Measurements from ENCODE around the gene DNAJB9. TPM values are rescaled to one million over a fixed set of nuclear protein-coding genes. Genes with fewer than 3 reads are reported as not detected.
A peak's percentile ranks its signal among the peaks of the same experiment; 100 is the strongest.

DNAJB9 gene
- total and polyA plus RNA-seq, 2 experiments from 2014 or later = 64.2 to 94.0 TPM

- Histone ChIP-seq H3K4me3 (no peak overlapping the region), H3K79me2 (peaks cover 7% of the 10 kb centered on the region), H3K9me2 (replicated peaks; ENCODE audit: insufficient read depth) (no peaks in the 10 kb centered on the region), H3K27ac (no peak overlapping the region), H3K36me3 (replicated peaks; ENCODE audit: insufficient read depth, low read depth) (no peaks in the 10 kb centered on the region), H3K4me1 (ENCODE audit: insufficient read depth) (peaks cover 8% of the 10 kb centered on the region), H2AFZ (peak overlapping the region; percentile 38), H3K9me3 (ENCODE audit: low read depth) (no peaks in the 10 kb centered on the region), H3K4me2 (no peak overlapping the region), H4K20me1 (ENCODE audit: insufficient read depth, poor library complexity, severe bottlenecking) (no peaks in the 10 kb centered on the region), H3K27me3 (no peaks in the 10 kb centered on the region)
- 36% methylated on average over 3 of the region's 3 CpGs for WGBS (ENCODE audit: low lambda C conversion rate, missing lambda C conversion rate)
- DNase-seq (ENCODE audit: low spot score) = no peak
- TF ChIP-seq CTCF (IDR thresholded peaks at IDR 0.05; ENCODE audit: poor library complexity) (no peak), EZH2phosphoT487 (IDR thresholded peaks at IDR 0.05; ENCODE audit: low read depth, severe bottlenecking, unreplicated experiment) (no peak), EZH2 (IDR thresholded peaks at IDR 0.05; ENCODE audit: borderline replicate concordance) (no peak)
Observed at GRCh38 chr7:108529341-108529740, 40.3 kb upstream of the DNAJB9 start.

GRCh38 chr7:108533712-108534111 is 36.0 kb upstream of the DNAJB9 start:
- H3K27me3 ChIP-seq = no peaks in the 10 kb centered on the region
- no peaks in the 10 kb centered on the region for H3K9me3 ChIP-seq (ENCODE audit: low read depth)
- H3K9me2 ChIP-seq (replicated peaks; ENCODE audit: insufficient read depth) = no peaks in the 10 kb centered on the region
- no peak for TF ChIP-seq EZH2 (IDR thresholded peaks at IDR 0.05; ENCODE audit: borderline replicate concordance)
- no peak for TF ChIP-seq CTCF (IDR thresholded peaks at IDR 0.05; ENCODE audit: poor library complexity)
- no peak for TF ChIP-seq EZH2phosphoT487 (IDR thresholded peaks at IDR 0.05; ENCODE audit: low read depth, severe bottlenecking, unreplicated experiment)
- no peaks in the 10 kb centered on the region for H3K4me1 ChIP-seq (ENCODE audit: insufficient read depth)
- H3K4me2 ChIP-seq = no peak overlapping the region
- no peaks in the 10 kb centered on the region for H4K20me1 ChIP-seq (ENCODE audit: insufficient read depth, poor library complexity, severe bottlenecking)
- DNase-seq (ENCODE audit: low spot score) = no peak
- WGBS (ENCODE audit: low lambda C conversion rate, missing lambda C conversion rate) = 98% methylated on average over 3 of the region's 3 CpGs
- no peak overlapping the region for H3K27ac ChIP-seq
- no peak overlapping the region for H2AFZ ChIP-seq
- H3K4me3 ChIP-seq = no peak overlapping the region
- no peaks in the 10 kb centered on the region for H3K36me3 ChIP-seq (replicated peaks; ENCODE audit: insufficient read depth, low read depth)
- no peaks in the 10 kb centered on the region for H3K79me2 ChIP-seq

GRCh38 chr7:108535257-108535656 is 34.4 kb upstream of the DNAJB9 start:
- Histone ChIP-seq H4K20me1 (ENCODE audit: insufficient read depth, poor library complexity, severe bottlenecking) (no peaks in the 10 kb centered on the region), H3K27me3 (no peaks in the 10 kb centered on the region), H3K9me3 (ENCODE audit: low read depth) (no peaks in the 10 kb centered on the region), H3K4me3 (no peak overlapping the region), H3K4me1 (ENCODE audit: insufficient read depth) (no peaks in the 10 kb centered on the region), H2AFZ (no peak overlapping the region), H3K4me2 (no peak overlapping the region), H3K79me2 (no peaks in the 10 kb centered on the region), H3K36me3 (replicated peaks; ENCODE audit: insufficient read depth, low read depth) (no peaks in the 10 kb centered on the region), H3K9me2 (replicated peaks; ENCODE audit: insufficient read depth) (no peaks in the 10 kb centered on the region), H3K27ac (no peak overlapping the region)
- 88% methylated on average over 5 of the region's 5 CpGs for WGBS (ENCODE audit: low lambda C conversion rate, missing lambda C conversion rate)
- DNase-seq (ENCODE audit: low spot score) = no peak
- TF ChIP-seq EZH2phosphoT487 (IDR thresholded peaks at IDR 0.05; ENCODE audit: low read depth, severe bottlenecking, unreplicated experiment) = no peak
- no peak for TF ChIP-seq CTCF (IDR thresholded peaks at IDR 0.05; ENCODE audit: poor library complexity)
- TF ChIP-seq EZH2 (IDR thresholded peaks at IDR 0.05; ENCODE audit: borderline replicate concordance) = no peak

- DNase-seq (ENCODE audit: low spot score) = no peak
- Histone ChIP-seq H3K4me1 (ENCODE audit: insufficient read depth) (no peaks in the 10 kb centered on the region), H2AFZ (no peak overlapping the region), H3K27me3 (no peaks in the 10 kb centered on the region), H3K4me2 (no peak overlapping the region), H3K27ac (no peak overlapping the region), H3K9me2 (replicated peaks; ENCODE audit: insufficient read depth) (no peaks in the 10 kb centered on the region), H3K9me3 (ENCODE audit: low read depth) (no peaks in the 10 kb centered on the region), H4K20me1 (ENCODE audit: insufficient read depth, poor library complexity, severe bottlenecking) (no peaks in the 10 kb centered on the region), H3K36me3 (replicated peaks; ENCODE audit: insufficient read depth, low read depth) (no peaks in the 10 kb centered on the region), H3K79me2 (no peaks in the 10 kb centered on the region), H3K4me3 (no peak overlapping the region)
- TF ChIP-seq EZH2 (IDR thresholded peaks at IDR 0.05; ENCODE audit: borderline replicate concordance) (no peak), EZH2phosphoT487 (IDR thresholded peaks at IDR 0.05; ENCODE audit: low read depth, severe bottlenecking, unreplicated experiment) (no peak), CTCF (IDR thresholded peaks at IDR 0.05; ENCODE audit: poor library complexity) (no peak)
- 79% methylated on average over 1 of the region's 1 CpG for WGBS (ENCODE audit: low lambda C conversion rate, missing lambda C conversion rate)
Observed at GRCh38 chr7:108535744-108536143, 33.9 kb upstream of the DNAJB9 start.

All from hepatocyte (in vitro differentiated cells).